PC-3 (cell line): ENCODE measurements around the gene SAMM50. TPM values are rescaled to one million over a fixed set of nuclear protein-coding genes. Genes with fewer than 3 reads are reported as not detected.
A peak's percentile ranks its signal among the peaks of the same experiment; 100 is the strongest.

Experiments
- ATAC-seq: fragments of 200-7000 bp; cut with Tn5 transposase; 2 replicates; pipeline ENCODE4 v1.9.1; 2020; ENCODE audit warnings: mild to moderate bottlenecking, moderate library complexity
- BruUV-seq: library from RNA; stranded (reverse); fragments of 400-500 nt; replicated peaks from 2 replicates; lab custom pipeline; 2021; lab: Mats Ljungman, UMichigan
- CTCF ChIA-PET: fragments of 300-600 bp; sonication (Branson Sonifier 250); formaldehyde crosslinking; loops from one replicate; lab custom pipeline; 2022; ENCODE audit warnings: antibody characterized with exemption; lab: Charles Lee
- POLR2A ChIA-PET: fragments of 300-600 bp; sonication (Branson Sonifier 250); formaldehyde crosslinking; loops from one replicate; lab custom pipeline; 2022; ENCODE audit warnings: antibody characterized with exemption; ENCODE audit not compliant: unreplicated experiment; lab: Charles Lee
- DNase-seq: peaks from one replicate; pipeline ENCODE4 v3.0.0-alpha.2; 2015
- H2AFZ ChIP-seq: fragments of 300-600 bp; sonication (generic); 2 replicates; pipeline ENCODE4 v1.6.0; 2016; ENCODE audit warnings: antibody characterized with exemption, low read length
- H3F3A ChIP-seq: fragments of 300-600 bp; sonication (generic); one replicate; pipeline ENCODE4 v1.6.0; 2017; ENCODE audit warnings: antibody characterized with exemption, low read length, control low read depth, mild to moderate bottlenecking; ENCODE audit not compliant: unreplicated experiment
- H3K27ac ChIP-seq: fragments of 300-600 bp; sonication (generic); 2 replicates; pipeline ENCODE4 v1.5.1; 2016; ENCODE audit warnings: mild to moderate bottlenecking, low read length
- H3K27me3 ChIP-seq: fragments of 300-600 bp; sonication (generic); 2 replicates; pipeline ENCODE4 v1.6.1; 2016; ENCODE audit warnings: low read length, mixed read lengths
- H3K36me3 ChIP-seq: fragments of 300-600 bp; sonication (generic); 2 replicates; pipeline ENCODE4 v1.6.1; 2016; ENCODE audit warnings: low read depth, mixed run types, low read length, mixed read lengths
- H3K4me1 ChIP-seq: fragments of 300-600 bp; sonication (generic); 2 replicates; pipeline ENCODE4 v1.5.1; 2016; ENCODE audit warnings: low read length; ENCODE audit not compliant: insufficient read depth
- H3K4me2 ChIP-seq: fragments of 300-600 bp; sonication (generic); 2 replicates; pipeline ENCODE4 v1.6.0; 2016; ENCODE audit warnings: low read length
- H3K4me3 ChIP-seq: fragments of 300-600 bp; sonication (generic); 2 replicates; pipeline ENCODE4 v1.5.1; 2016; ENCODE audit warnings: mild to moderate bottlenecking, low read length, mixed read lengths
- H3K79me2 ChIP-seq: fragments of 300-600 bp; sonication (generic); 2 replicates; pipeline ENCODE4 v1.6.1; 2017; ENCODE audit warnings: low read length, mixed read lengths
- H3K9ac ChIP-seq: fragments of 300-600 bp; sonication (generic); 2 replicates; pipeline ENCODE4 v1.6.0; 2016; ENCODE audit warnings: mild to moderate bottlenecking, low read length
- H3K9me2 ChIP-seq: fragments of 300-600 bp; sonication (generic); replicated peaks from 2 replicates; pipeline ENCODE4 v1.6.1; 2016; ENCODE audit warnings: mixed run types, low read length, mixed read lengths
- H3K9me3 ChIP-seq: fragments of 300-600 bp; sonication (generic); 2 replicates; pipeline ENCODE4 v1.6.1; 2016; ENCODE audit warnings: low read length, mixed read lengths
- H4K20me1 ChIP-seq: fragments of 300-600 bp; sonication (generic); 2 replicates; pipeline ENCODE4 v1.6.1; 2016; ENCODE audit warnings: low read length, mixed read lengths
- EZH2 ChIP-seq: fragments of 300-600 bp; sonication (generic); IDR thresholded peaks from one replicate; pipeline ENCODE4 v1.6.1; 2017; ENCODE audit warnings: antibody characterized with exemption, mild to moderate bottlenecking, low read length; ENCODE audit not compliant: unreplicated experiment
- EZH2phosphoT487 ChIP-seq: fragments of 300-600 bp; sonication (generic); IDR thresholded peaks from 2 replicates; pipeline ENCODE4 v1.6.1; 2018; ENCODE audit warnings: mild to moderate bottlenecking, antibody characterized with exemption, low read length, borderline replicate concordance
- intact Hi-C: fragments of 100-400 bp; cut with micrococcal nuclease; formaldehyde crosslinking; loops from 2 replicates; pipeline ENCODE4 v1.9.0; 2023
- total RNA-seq: library from RNA; depleted of rRNA; stranded (reverse); fragments of >200 nt; gene quantifications from 2 replicates; pipeline ENCODE4 v1.2.3, GENCODE V29; 2014
- TF ChIP-seq, protein P1 (sequence below): fragments of 300-600 bp; sonication (generic); conservative IDR thresholded peaks from 2 replicates; pipeline ENCODE4 v1.5.1; 2017; ENCODE audit warnings: antibody characterized with exemption, low read depth, mild to moderate bottlenecking, low read length

The SAMM50 gene
- total RNA-seq, 1 experiment from 2014 or later, result 34.5 TPM

DNA sequence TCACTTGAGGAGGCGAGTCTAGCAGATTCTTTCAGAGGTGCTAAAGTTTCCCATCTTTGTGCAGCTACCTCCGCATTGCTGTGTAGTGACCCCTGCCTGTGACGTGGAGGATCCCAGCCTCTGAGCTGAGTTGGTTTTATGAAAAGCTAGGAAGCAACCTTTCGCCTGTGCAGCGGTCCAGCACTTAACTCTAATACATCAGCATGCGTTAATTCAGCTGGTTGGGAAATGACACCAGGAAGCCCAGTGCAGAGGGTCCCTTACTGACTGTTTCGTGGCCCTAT is 8.9 kb upstream of the SAMM50 start:
- no peaks in the 10 kb centered on the region for H3F3A ChIP-seq
- no peaks in the 10 kb centered on the region for H3K9me2 ChIP-seq
- no peak overlapping the region for H3K9ac ChIP-seq
- no peaks in the 10 kb centered on the region for H3K4me1 ChIP-seq
- TF ChIP-seq EZH2 (no peak), EZH2phosphoT487 (no peak)
- TF ChIP-seq, protein P1, sequence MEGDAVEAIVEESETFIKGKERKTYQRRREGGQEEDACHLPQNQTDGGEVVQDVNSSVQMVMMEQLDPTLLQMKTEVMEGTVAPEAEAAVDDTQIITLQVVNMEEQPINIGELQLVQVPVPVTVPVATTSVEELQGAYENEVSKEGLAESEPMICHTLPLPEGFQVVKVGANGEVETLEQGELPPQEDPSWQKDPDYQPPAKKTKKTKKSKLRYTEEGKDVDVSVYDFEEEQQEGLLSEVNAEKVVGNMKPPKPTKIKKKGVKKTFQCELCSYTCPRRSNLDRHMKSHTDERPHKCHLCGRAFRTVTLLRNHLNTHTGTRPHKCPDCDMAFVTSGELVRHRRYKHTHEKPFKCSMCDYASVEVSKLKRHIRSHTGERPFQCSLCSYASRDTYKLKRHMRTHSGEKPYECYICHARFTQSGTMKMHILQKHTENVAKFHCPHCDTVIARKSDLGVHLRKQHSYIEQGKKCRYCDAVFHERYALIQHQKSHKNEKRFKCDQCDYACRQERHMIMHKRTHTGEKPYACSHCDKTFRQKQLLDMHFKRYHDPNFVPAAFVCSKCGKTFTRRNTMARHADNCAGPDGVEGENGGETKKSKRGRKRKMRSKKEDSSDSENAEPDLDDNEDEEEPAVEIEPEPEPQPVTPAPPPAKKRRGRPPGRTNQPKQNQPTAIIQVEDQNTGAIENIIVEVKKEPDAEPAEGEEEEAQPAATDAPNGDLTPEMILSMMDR, result no peak; the same call in 1 of the 2 replicates
- no peak overlapping the region for H3K4me3 ChIP-seq
- intact Hi-C loops, result no loop called here
- ChIA-PET CTCF (interaction anchor here (0.6 to 1.4 kb wide), 4 partner anchors 24 to 1126 kb away, joined by 3 to 10 read pairs (median 6); no protein-coding TSS in a partner anchor), POLR2A (no interaction called here)
- DNase-seq, result no peak
- no peaks in the 10 kb centered on the region for H3K9me3 ChIP-seq
- no peaks in the 10 kb centered on the region for H3K27me3 ChIP-seq
- no peak overlapping the region for H3K4me2 ChIP-seq
- no peaks in the 10 kb centered on the region for H4K20me1 ChIP-seq
- BruUV-seq, result no TSS peak
- H3K27ac ChIP-seq, result no peak overlapping the region
- no peak overlapping the region for H2AFZ ChIP-seq
- H3K79me2 ChIP-seq, result no peaks in the 10 kb centered on the region
- ATAC-seq, result peak; percentile 43
- no peaks in the 10 kb centered on the region for H3K36me3 ChIP-seq

DNA sequence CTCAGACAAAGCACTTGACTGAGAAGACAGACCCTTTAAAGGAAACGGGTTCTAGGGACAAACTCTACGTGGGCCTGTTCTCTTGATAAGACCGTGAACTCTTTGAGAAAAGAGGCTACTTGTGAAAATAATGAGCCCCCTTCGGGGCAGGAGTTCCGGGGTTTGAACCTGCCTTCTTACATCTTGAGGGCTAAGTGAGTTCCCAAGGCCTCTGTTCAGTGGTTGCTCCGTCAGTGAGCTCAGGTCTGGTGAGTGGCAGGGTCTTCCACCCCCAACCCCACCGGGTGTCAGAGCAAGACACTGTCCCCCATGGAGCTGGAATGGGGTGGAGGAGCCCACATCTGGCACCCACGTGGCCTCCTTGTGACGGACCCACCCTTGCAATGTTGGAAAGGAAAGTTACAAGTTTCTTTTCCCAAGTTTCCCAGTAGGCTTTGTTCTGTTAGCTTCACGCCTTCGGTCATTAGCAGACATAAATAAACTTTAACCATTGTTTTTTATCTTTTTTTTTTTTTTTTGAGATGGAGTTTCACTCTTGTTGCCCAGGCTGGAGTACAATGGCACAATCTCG is 6.3 kb upstream of the SAMM50 start:
- H3K9ac ChIP-seq, result no peak overlapping the region
- TF ChIP-seq, protein P1, result no peak
- no peak for TF ChIP-seq EZH2phosphoT487
- TF ChIP-seq EZH2, result no peak
- H3K4me1 ChIP-seq, result peaks cover 1% of the 10 kb centered on the region; the same call in 1 of the 2 replicates
- no peaks in the 10 kb centered on the region for H3K36me3 ChIP-seq
- H3K4me2 ChIP-seq, result no peak overlapping the region
- H3K79me2 ChIP-seq, result no peaks in the 10 kb centered on the region
- ChIA-PET CTCF (no interaction called here), POLR2A (no interaction called here)
- H3K9me3 ChIP-seq, result no peaks in the 10 kb centered on the region
- no peak overlapping the region for H3K27ac ChIP-seq
- ATAC-seq (no peak), DNase-seq (no peak)
- no peaks in the 10 kb centered on the region for H4K20me1 ChIP-seq
- no peak overlapping the region for H3K4me3 ChIP-seq
- intact Hi-C loops, result no loop called here
- no peaks in the 10 kb centered on the region for H3K27me3 ChIP-seq
- BruUV-seq, result no TSS peak
- no peak overlapping the region for H2AFZ ChIP-seq
- no peaks in the 10 kb centered on the region for H3F3A ChIP-seq
- no peaks in the 10 kb centered on the region for H3K9me2 ChIP-seq

DNA sequence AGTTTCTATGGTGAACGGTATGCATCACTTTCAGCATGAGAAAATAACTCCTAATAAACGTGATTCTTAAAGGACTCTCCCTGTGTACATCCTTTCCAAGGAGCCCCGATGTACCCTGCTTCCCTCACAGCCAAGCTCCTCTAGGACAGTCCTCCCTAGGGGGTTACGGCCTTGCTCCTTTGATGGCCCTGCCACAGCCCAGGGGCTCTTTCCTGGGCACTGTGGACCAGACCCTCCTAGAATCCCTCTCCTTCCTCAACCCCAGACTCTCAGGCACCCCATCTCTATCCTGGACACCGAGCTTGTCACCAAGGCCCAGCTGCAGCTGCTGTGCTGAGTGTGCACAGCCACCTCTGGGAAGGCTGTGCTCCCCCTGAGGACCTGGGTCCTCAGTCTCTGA is 3.9 kb upstream of the SAMM50 start:
- intact Hi-C loops, result no loop called here
- ChIA-PET POLR2A (no interaction called here), CTCF (no interaction called here)
- Histone ChIP-seq H3K9me2 (no peaks in the 10 kb centered on the region), H3K4me2 (no peak overlapping the region), H2AFZ (no peak overlapping the region), H3K36me3 (no peaks in the 10 kb centered on the region), H3K4me3 (no peak overlapping the region), H3K27ac (no peak overlapping the region), H3K79me2 (peaks cover 22% of the 10 kb centered on the region), H3K9me3 (no peaks in the 10 kb centered on the region), H3F3A (no peaks in the 10 kb centered on the region), H4K20me1 (no peaks in the 10 kb centered on the region), H3K27me3 (no peaks in the 10 kb centered on the region), H3K4me1 (peaks cover 12% of the 10 kb centered on the region), H3K9ac (no peak overlapping the region)
- TF ChIP-seq EZH2phosphoT487, result no peak
- TF ChIP-seq EZH2, result no peak
- BruUV-seq, result no TSS peak
- no peak for DNase-seq
- ATAC-seq, result no peak
